AG09309 (cell line): ENCODE data around the gene RPL15.

Experiments used
- DNase-seq: peaks from one replicate; pipeline ENCODE4 v3.0.0-alpha.2; 2010; ENCODE audit warnings: low read depth
- H3K4me3 ChIP-seq: 2 replicates; pipeline ENCODE4 v1.5.1; 2011; ENCODE audit warnings: mild to moderate bottlenecking, low read depth, low read length, moderate library complexity; ENCODE audit not compliant: control insufficient read depth
- TF ChIP-seq, protein P1 (sequence below): IDR thresholded peaks from 2 replicates; pipeline ENCODE4 v1.5.1; 2011; ENCODE audit warnings: mild to moderate bottlenecking, low read depth, low read length, inconsistent platforms; ENCODE audit not compliant: insufficient read depth, control insufficient read depth; ENCODE audit errors: missing control alignments

The RPL15 gene

DNA sequence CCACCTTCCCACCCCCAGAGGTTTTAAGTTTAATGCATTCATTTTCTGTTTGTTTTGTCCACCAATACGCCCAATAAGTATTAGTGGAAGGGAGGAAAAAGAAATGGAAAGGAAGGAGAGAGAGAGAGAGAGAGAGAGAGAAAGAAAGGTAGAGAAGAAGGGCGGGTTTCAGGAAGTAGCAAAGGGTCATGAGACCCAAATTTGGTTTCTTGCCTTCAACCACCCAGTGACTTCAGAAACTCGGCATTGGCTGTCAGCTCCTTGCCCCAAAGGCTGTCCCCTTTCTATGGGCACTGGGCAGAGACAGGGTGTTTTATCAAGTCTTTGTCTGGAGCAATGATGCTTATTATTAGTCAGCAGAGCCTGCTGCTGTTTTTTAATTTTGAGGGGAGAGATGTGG, 14.7 kb downstream of the RPL15 start:
- TF ChIP-seq, protein P1, sequence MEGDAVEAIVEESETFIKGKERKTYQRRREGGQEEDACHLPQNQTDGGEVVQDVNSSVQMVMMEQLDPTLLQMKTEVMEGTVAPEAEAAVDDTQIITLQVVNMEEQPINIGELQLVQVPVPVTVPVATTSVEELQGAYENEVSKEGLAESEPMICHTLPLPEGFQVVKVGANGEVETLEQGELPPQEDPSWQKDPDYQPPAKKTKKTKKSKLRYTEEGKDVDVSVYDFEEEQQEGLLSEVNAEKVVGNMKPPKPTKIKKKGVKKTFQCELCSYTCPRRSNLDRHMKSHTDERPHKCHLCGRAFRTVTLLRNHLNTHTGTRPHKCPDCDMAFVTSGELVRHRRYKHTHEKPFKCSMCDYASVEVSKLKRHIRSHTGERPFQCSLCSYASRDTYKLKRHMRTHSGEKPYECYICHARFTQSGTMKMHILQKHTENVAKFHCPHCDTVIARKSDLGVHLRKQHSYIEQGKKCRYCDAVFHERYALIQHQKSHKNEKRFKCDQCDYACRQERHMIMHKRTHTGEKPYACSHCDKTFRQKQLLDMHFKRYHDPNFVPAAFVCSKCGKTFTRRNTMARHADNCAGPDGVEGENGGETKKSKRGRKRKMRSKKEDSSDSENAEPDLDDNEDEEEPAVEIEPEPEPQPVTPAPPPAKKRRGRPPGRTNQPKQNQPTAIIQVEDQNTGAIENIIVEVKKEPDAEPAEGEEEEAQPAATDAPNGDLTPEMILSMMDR, result no peak
- DNase-seq, result no peak
- no peak overlapping the region for H3K4me3 ChIP-seq

DNA sequence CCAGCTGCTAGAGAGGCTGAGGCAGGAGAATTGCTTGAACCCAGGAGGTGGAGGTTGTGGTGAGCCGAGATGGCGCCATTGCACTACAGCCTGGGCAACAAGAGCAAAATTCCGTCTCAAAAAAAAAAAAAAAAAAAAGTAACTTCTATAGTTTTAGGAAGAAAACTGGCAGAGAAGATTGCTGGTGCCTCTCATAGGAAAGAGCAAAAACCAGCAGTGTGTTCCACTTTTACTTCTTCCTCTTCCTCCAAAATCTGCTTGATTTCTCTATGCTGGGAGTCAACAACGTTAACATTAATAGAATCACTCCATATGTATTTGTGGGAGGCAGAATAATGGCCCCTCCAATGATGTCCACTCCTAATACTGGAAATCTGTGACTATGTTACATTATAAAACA, 15.6 kb downstream of the RPL15 start:
- TF ChIP-seq, protein P1, result no peak
- DNase-seq, result no peak
- H3K4me3 ChIP-seq, result no peak overlapping the region

DNA sequence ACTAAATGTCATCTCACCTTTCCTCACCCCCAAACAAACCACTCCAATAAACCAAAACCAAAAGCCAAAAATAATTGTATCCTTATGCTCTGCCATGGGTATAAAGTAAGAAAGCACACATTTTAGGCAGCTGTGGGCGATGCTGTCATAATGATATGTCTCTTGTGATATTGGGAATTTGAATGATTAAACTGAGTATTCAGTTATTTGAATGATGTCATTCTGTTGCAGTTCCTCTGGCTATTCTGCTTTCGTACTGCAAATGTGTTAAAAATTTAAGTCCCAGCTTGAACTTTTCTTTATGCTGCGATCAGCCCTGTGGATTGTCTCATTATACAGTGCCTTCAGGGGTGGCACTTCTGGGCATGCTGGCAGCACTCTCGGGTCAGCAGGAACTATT, 17.3 kb downstream of the RPL15 start:
- DNase-seq, result no peak
- no peak overlapping the region for H3K4me3 ChIP-seq
- TF ChIP-seq, protein P1, result no peak

DNA sequence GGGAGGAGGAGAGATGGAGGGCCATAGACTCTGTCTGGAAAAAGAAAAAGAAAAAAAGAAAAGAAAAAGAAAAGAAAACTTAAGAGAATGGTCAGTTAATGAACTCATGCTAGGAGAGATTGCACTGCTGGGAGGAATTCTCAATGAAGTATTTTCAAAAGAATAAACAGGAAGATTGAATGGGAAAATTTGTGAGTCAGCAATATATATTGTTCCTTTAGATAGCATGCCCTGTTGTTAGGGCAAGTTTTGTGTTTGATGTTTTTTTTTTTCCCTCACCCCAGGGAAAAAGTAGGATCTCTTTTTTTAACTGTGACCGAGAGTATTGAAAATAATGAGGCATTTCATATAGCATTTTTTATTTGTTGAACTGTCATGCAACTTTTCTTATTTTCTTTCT, 20.4 kb downstream of the RPL15 start:
- no peak for DNase-seq

DNA sequence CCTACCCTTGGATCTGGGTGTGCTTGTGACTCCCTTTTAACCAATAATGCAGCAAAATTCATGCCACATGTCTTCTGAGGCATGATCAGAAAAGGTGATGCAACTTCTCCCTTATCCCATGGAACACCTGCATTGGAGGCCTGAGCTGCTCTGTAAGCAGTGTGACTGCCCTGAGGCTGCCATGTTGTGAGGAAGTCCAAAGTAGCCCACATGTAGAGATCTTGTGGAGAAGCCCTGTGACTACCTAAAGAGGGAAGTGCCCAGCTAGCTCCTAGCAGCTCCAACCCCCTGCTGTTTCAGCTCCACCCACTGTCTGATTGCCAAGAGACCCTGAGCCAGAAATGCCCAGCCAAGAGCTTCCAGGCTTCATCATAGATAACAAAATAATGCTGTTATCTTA, 21.8 kb downstream of the RPL15 start:
- no peak for DNase-seq
- TF ChIP-seq, protein P1, result no peak
- no peak overlapping the region for H3K4me3 ChIP-seq

More for the DNA sequence above, 20.4 kb downstream of the RPL15 start:
- no peak overlapping the region for H3K4me3 ChIP-seq
- TF ChIP-seq, protein P1, result no peak

DNA sequence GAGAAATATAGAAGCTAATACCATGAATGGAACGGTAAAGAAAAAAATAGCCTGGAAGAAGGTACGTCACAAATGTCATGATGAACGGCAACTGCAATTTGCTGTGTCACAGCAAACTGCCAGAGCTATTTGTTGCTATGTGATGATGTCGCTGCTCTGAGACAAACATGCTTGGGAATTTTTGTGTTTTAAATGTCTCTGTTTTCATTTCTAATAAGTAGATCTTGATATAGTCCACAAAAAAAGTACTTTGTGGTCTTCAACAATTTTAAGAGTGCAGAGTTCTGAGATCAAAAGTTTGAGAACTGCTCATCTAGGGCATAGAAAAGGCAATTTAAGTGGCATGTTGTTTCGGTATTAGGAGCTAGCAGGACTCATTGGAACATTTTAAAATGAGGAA, 23.8 kb downstream of the RPL15 start:
- DNase-seq, result no peak
- TF ChIP-seq, protein P1, result no peak
- no peak overlapping the region for H3K4me3 ChIP-seq

DNA sequence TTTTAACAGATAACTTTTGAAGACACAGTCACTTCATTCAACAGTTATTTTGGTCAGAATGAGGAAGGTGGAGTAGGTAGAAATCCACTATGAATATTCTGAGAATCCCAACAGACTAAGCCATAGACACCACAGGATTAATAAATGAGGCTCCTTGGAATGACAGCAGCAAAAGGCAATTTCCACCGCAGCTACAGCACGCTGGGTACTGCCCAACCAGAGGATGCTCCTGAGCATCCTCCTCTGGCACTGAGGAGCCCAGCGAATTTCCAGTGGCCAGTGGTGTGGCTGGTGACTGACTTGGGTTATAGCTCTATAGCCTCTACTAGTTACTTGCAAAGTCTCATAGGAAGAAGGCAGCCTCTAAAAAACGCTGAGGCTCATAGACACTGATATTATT, 24.5 kb downstream of the RPL15 start:
- no peak overlapping the region for H3K4me3 ChIP-seq
- DNase-seq, result no peak
- TF ChIP-seq, protein P1, result no peak
